ENCODE measurements around the gene ANK3. TPM values are rescaled to one million over a fixed set of nuclear protein-coding genes. Genes with fewer than 3 reads are reported as not detected.

ANK3 gene
- total RNA-seq, 1 donor from 2014 or later: 87.6 TPM

DNA sequence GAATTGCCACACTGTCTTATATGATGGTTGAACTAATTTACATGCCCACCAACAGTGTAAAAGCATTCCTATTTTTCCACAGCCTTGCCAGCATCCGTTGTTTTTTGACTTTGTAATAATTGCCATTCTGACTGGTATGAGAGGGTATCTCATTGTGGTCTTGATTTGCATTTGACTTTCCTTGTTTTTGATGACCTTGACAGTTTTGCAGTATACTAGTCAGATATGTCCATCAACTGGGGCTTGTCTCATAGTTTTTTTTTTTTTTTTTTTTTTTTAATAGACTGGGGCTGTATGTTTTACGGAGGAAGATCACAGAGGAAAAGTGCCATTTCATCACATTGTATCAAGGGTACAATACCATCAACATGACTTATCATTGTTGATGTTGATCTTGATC lies 220.6 kb downstream of the ANK3 start:
- peaks cover 2% of the 10 kb centered on the region for H3K36me3 Mint-ChIP-seq (ENCODE audit: insufficient read depth)
- H3K9me3 Mint-ChIP-seq (ENCODE audit: low read depth): no peaks in the 10 kb centered on the region
- no peak overlapping the region for H3K4me3 Mint-ChIP-seq (ENCODE audit: low read depth)
- TF ChIP-seq, protein P1, sequence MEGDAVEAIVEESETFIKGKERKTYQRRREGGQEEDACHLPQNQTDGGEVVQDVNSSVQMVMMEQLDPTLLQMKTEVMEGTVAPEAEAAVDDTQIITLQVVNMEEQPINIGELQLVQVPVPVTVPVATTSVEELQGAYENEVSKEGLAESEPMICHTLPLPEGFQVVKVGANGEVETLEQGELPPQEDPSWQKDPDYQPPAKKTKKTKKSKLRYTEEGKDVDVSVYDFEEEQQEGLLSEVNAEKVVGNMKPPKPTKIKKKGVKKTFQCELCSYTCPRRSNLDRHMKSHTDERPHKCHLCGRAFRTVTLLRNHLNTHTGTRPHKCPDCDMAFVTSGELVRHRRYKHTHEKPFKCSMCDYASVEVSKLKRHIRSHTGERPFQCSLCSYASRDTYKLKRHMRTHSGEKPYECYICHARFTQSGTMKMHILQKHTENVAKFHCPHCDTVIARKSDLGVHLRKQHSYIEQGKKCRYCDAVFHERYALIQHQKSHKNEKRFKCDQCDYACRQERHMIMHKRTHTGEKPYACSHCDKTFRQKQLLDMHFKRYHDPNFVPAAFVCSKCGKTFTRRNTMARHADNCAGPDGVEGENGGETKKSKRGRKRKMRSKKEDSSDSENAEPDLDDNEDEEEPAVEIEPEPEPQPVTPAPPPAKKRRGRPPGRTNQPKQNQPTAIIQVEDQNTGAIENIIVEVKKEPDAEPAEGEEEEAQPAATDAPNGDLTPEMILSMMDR (IDR thresholded peaks at IDR 0.05; ENCODE audit: unreplicated experiment): no peak
- H3K4me1 Mint-ChIP-seq (ENCODE audit: low read depth): peaks cover 11% of the 10 kb centered on the region
- DNase-seq (ENCODE audit: low spot score, unreplicated experiment): no peak
- H3K27me3 Mint-ChIP-seq: no peaks in the 10 kb centered on the region
- H3K27ac Mint-ChIP-seq: no peak overlapping the region

DNA sequence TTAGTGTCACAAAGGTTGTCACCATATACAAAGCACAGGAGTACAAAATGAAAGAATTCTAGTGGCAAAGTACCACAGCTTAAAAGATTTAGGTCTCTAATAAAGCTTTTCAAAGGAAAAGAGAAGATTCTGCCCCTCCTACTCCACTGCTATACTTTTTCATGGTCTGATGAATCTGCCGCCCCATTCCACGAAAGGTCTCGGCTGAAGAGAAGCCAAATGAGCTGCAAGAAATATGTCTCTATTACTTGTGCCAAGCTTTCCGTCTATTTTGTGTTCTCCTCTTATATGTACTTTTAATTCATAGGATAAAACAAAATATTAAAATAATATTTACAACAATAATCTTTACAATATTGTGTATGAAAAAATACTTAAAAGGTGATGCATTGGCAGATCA lies 222.6 kb downstream of the ANK3 start:
- Mint-ChIP-seq H3K27ac (no peak overlapping the region), H3K36me3 (ENCODE audit: insufficient read depth) (peaks cover 1% of the 10 kb centered on the region), H3K9me3 (ENCODE audit: low read depth) (no peaks in the 10 kb centered on the region), H3K4me1 (ENCODE audit: low read depth) (peaks cover 5% of the 10 kb centered on the region), H3K27me3 (no peaks in the 10 kb centered on the region), H3K4me3 (ENCODE audit: low read depth) (no peak overlapping the region)
- no peak for DNase-seq (ENCODE audit: low spot score, unreplicated experiment)
- TF ChIP-seq, protein P1 (IDR thresholded peaks at IDR 0.05; ENCODE audit: unreplicated experiment): no peak

DNA sequence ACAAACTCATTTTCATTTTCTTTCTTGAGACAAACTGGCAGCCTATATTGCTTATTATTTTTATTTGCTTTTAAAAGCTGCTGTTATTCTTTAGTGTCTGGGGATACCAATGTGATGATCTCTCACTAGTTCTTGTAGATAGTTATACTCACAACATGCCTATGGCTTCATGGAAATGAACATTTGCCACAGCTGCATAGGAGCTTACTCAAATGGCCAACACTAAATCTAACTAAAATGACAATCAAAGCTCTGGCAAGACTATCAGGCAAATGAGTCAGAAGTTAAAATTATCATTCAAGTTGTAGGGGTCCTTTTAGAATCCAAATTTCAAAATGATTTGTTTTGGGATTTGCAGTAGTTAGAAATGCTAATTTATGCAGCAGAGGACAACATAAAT lies 225.9 kb downstream of the ANK3 start:
- peaks cover 13% of the 10 kb centered on the region for H3K36me3 Mint-ChIP-seq (ENCODE audit: insufficient read depth)
- no peak overlapping the region for H3K4me3 Mint-ChIP-seq (ENCODE audit: low read depth)
- H3K27me3 Mint-ChIP-seq: no peaks in the 10 kb centered on the region
- no peak overlapping the region for H3K27ac Mint-ChIP-seq
- TF ChIP-seq, protein P1 (IDR thresholded peaks at IDR 0.05; ENCODE audit: unreplicated experiment): no peak
- no peak for DNase-seq (ENCODE audit: low spot score, unreplicated experiment)
- H3K9me3 Mint-ChIP-seq (ENCODE audit: low read depth): peaks cover 17% of the 10 kb centered on the region
- no peaks in the 10 kb centered on the region for H3K4me1 Mint-ChIP-seq (ENCODE audit: low read depth)

DNA sequence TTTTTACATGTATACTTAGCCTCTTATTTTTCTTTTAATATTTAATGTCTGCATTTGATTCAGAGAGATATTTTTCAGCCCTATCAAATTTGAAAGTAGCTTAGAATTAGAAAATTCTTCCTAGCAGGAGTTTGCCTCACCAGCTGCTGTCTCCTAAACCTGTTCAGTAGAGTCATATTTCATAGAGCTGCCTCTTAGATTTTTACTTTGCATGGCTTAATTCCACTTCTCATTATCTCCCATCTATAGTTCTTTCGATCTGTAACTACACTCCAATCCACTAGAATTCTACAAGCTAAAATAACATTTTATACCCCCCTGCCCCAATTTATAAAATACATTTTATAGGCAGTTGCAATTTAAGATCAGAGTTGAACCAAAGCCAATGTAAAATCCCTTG lies 227.0 kb downstream of the ANK3 start:
- Mint-ChIP-seq H3K27me3 (no peaks in the 10 kb centered on the region), H3K27ac (no peak overlapping the region)

DNA sequence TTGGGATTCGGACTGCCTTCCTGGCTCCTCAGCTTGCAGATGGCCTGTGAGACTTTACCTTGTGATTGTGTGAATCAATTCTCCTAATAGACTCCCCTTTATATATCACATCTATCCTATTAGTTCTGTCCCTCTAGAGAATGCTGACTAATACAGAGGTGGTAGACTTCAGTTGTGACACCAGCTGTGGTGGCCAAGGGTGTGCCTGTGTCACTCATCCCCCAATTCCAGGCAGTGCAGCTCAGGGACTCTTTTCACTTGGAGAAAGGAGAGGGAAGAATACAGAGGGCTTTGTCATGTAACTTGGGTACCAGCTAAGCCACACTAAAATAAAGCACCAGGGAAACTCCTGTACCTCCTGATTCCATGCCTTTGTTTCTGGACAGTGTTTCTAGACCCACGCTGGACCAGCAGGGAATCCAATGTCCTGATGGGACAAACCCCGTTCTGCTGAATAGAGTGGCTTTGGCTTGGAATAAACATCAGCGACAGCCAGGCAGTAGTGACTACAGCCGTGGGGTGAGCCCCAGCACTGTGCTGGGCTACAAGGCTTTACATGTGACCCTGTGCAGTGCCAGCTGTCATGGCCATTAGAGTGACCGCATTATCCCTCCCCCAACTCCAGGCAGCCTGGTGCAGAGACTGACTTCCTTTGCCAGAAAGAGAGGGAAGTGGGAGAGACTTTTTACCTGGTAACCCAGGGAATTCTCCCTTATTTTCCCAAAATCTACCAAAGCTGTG lies 233.6 kb downstream of the ANK3 start:
- Mint-ChIP-seq H3K9me3 (ENCODE audit: low read depth) (peaks cover 19% of the 10 kb centered on the region), H3K27me3 (no peaks in the 10 kb centered on the region), H3K36me3 (ENCODE audit: insufficient read depth) (peaks cover 15% of the 10 kb centered on the region), H3K4me3 (ENCODE audit: low read depth) (no peak overlapping the region), H3K27ac (no peak overlapping the region), H3K4me1 (ENCODE audit: low read depth) (no peaks in the 10 kb centered on the region)
- no peak for DNase-seq (ENCODE audit: low spot score, unreplicated experiment)
- TF ChIP-seq, protein P1 (IDR thresholded peaks at IDR 0.05; ENCODE audit: unreplicated experiment): no peak

More for the DNA sequence above, 227.0 kb downstream of the ANK3 start:
- Mint-ChIP-seq H3K4me3 (ENCODE audit: low read depth) (no peak overlapping the region), H3K36me3 (ENCODE audit: insufficient read depth) (peaks cover 13% of the 10 kb centered on the region), H3K4me1 (ENCODE audit: low read depth) (no peaks in the 10 kb centered on the region), H3K9me3 (ENCODE audit: low read depth) (peaks cover 17% of the 10 kb centered on the region)
- TF ChIP-seq, protein P1 (IDR thresholded peaks at IDR 0.05; ENCODE audit: unreplicated experiment): no peak
- DNase-seq (ENCODE audit: low spot score, unreplicated experiment): no peak
